ENCODE data around the gene LRRC4.

Gene LRRC4

GRCh38 chr7:128014811-128015210 is 16.4 kb downstream of the LRRC4 start:
- no peak overlapping the region for H3K4me3 ChIP-seq (ENCODE audit: low read length)
- TF ChIP-seq, protein P1, sequence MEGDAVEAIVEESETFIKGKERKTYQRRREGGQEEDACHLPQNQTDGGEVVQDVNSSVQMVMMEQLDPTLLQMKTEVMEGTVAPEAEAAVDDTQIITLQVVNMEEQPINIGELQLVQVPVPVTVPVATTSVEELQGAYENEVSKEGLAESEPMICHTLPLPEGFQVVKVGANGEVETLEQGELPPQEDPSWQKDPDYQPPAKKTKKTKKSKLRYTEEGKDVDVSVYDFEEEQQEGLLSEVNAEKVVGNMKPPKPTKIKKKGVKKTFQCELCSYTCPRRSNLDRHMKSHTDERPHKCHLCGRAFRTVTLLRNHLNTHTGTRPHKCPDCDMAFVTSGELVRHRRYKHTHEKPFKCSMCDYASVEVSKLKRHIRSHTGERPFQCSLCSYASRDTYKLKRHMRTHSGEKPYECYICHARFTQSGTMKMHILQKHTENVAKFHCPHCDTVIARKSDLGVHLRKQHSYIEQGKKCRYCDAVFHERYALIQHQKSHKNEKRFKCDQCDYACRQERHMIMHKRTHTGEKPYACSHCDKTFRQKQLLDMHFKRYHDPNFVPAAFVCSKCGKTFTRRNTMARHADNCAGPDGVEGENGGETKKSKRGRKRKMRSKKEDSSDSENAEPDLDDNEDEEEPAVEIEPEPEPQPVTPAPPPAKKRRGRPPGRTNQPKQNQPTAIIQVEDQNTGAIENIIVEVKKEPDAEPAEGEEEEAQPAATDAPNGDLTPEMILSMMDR (IDR thresholded peaks at IDR 0.05; ENCODE audit: insufficient read depth, low read depth, low read length, missing control alignments): no peak
- DNase-seq (ENCODE audit: low read depth): peak; percentile 88

GRCh38 chr7:128011131-128011661 is 20.0 kb downstream of the LRRC4 start:
- TF ChIP-seq, protein P1 (IDR thresholded peaks at IDR 0.05; ENCODE audit: insufficient read depth, low read depth, low read length, missing control alignments): no peak
- no peak overlapping the region for H3K4me3 ChIP-seq (ENCODE audit: low read length)
- DNase-seq (ENCODE audit: low read depth): no peak

DNA sequence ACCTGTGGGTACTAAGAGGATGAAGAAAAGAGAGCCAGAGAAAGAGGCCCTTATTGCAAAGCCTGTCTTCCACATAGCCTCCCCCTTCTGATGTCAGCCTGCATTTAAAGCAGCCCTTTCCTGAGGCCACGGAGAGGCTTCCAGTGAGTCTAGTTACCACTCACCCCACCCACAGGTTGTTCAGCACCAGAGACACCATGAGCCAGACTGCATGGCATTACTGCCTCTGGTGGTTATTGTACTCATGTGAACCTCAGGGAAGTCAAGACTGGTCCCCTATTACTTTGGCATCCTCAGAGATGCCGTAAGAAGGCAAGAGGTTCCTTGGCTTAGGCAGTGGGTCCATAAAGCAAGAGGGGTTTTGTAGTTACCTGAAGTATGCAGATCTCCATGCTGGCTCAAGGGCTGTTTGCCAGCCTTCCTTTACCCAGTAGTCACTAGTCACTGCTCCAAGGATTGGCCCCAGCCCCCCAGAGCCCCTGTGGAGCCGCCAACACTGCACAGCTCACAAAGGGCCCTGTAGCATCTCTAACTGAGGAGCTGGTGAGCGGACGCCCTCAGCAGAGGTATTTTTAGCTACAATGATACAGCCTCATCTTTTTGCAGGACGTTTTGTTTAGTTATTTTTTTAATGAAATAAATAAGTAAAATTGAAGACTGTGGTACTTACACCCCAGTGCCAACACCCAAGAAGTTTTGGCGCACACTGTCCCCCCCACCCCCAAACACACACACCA is 20.7 kb downstream of the LRRC4 start:
- TF ChIP-seq, protein P1 (IDR thresholded peaks at IDR 0.05; ENCODE audit: insufficient read depth, low read depth, low read length, missing control alignments): no peak
- DNase-seq (ENCODE audit: low read depth): no peak
- no peak overlapping the region for H3K4me3 ChIP-seq (ENCODE audit: low read length)

GRCh38 chr7:128008744-128009143 is 22.5 kb downstream of the LRRC4 start:
- TF ChIP-seq, protein P1 (IDR thresholded peaks at IDR 0.05; ENCODE audit: insufficient read depth, low read depth, low read length, missing control alignments): no peak
- H3K4me3 ChIP-seq (ENCODE audit: low read length): no peak overlapping the region
- DNase-seq (ENCODE audit: low read depth): no peak

DNA sequence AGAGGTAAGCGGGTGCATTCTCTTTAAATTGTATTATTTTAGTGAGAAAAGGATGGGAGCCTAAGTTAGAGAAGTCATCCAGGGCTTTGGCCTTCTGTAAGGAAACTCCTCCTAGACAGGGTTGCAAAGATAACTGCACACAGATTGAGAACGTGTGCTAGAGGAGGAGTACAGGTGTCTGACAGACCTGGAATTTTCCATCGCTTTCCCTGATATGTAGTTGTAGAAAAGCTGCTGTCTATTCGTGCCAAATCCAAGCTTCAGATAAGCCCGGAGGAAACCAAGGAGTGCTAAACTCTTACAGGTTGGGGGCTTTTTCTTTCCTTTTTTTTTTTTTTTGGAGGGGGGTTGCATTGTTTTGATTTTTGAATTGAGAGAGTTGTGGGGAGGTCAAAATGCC is 23.1 kb downstream of the LRRC4 start:
- TF ChIP-seq, protein P1 (IDR thresholded peaks at IDR 0.05; ENCODE audit: insufficient read depth, low read depth, low read length, missing control alignments): no peak
- DNase-seq (ENCODE audit: low read depth): no peak
- H3K4me3 ChIP-seq (ENCODE audit: low read length): no peak overlapping the region

DNA sequence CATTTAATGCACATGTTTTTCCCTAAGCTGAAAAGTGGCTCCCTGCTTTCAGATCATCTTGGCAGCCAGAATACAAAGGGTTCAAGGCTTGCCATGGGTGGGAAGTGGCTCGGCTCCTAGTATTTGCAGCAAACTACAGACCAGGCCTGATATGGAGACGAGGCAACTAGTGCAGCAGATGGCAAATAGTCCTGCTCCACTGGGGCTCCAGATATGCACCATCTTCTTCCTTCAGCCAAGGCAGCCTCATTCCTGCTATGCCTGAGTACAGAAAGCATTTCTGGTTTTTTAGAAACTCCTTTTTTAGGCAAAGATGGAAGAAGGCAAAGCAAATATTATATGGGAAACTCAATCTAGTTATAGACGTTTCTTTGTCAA is 23.9 kb downstream of the LRRC4 start:
- DNase-seq (ENCODE audit: low read depth): no peak
- TF ChIP-seq, protein P1 (IDR thresholded peaks at IDR 0.05; ENCODE audit: insufficient read depth, low read depth, low read length, missing control alignments): no peak
- no peak overlapping the region for H3K4me3 ChIP-seq (ENCODE audit: low read length)

Measured in epithelial cell of esophagus (primary cell).